ENCODE results near the gene SLFN11. TPM values are rescaled to one million over a fixed set of nuclear protein-coding genes. Genes with fewer than 3 reads are reported as not detected.

Gene SLFN11
- total RNA-seq, 1 donor from 2014 or later: 0.25 TPM

DNA sequence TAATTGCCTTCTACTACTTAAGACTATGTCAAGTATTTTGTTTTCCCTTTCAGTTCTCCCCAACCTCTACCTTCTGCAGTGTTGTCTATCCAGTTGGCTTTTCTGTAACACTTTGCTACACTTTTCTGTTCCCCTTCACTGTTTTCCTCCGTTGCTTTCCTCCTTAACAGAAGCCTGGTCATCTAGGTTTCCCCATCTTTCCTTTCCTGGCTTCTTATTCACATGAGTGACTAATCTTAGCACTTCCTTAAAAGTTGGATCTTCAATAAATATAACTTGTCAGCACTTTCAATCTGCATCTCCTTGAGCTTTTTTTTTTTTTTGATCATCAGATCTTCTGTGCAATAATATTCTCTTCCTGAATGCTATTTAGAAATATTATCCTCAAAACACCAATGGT lies 2.8 kb upstream of the SLFN11 start:
- Histone ChIP-seq H3K27ac (ENCODE audit: low read depth, low read length) (no peak overlapping the region), H4K20me1 (ENCODE audit: insufficient read depth, low read length) (no peaks in the 10 kb centered on the region), H3K4me2 (ENCODE audit: low read length) (no peak overlapping the region), H3K79me2 (ENCODE audit: insufficient read depth, low read length) (no peaks in the 10 kb centered on the region), H3K4me3 (ENCODE audit: insufficient read depth, low read depth, low read length) (no peak overlapping the region), H2AFZ (ENCODE audit: low read depth, low read length) (no peak overlapping the region), H3K27me3 (ENCODE audit: insufficient read depth, low read length) (peaks cover 24% of the 10 kb centered on the region), H3K4me1 (ENCODE audit: insufficient read depth, low read length) (peaks cover 3% of the 10 kb centered on the region), H3K9me3 (ENCODE audit: insufficient read depth, low read depth, low read length) (no peaks in the 10 kb centered on the region), H3K36me3 (ENCODE audit: insufficient read depth, low read length) (no peaks in the 10 kb centered on the region), H3K9ac (ENCODE audit: low read length) (no peak overlapping the region)
- TF ChIP-seq, protein P1, sequence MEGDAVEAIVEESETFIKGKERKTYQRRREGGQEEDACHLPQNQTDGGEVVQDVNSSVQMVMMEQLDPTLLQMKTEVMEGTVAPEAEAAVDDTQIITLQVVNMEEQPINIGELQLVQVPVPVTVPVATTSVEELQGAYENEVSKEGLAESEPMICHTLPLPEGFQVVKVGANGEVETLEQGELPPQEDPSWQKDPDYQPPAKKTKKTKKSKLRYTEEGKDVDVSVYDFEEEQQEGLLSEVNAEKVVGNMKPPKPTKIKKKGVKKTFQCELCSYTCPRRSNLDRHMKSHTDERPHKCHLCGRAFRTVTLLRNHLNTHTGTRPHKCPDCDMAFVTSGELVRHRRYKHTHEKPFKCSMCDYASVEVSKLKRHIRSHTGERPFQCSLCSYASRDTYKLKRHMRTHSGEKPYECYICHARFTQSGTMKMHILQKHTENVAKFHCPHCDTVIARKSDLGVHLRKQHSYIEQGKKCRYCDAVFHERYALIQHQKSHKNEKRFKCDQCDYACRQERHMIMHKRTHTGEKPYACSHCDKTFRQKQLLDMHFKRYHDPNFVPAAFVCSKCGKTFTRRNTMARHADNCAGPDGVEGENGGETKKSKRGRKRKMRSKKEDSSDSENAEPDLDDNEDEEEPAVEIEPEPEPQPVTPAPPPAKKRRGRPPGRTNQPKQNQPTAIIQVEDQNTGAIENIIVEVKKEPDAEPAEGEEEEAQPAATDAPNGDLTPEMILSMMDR (IDR thresholded peaks at IDR 0.05; ENCODE audit: insufficient read depth, low read depth, low read length): no peak
- no peak for TF ChIP-seq EZH2 (IDR thresholded peaks at IDR 0.05; ENCODE audit: insufficient read depth, low read length)
- Mint-ChIP-seq H3K36me3 (ENCODE audit: low read depth, unreplicated experiment) (no peaks in the 10 kb centered on the region), H3K27ac (ENCODE audit: unreplicated experiment) (no peak overlapping the region), H3K4me1 (ENCODE audit: low read depth, unreplicated experiment) (peaks cover 8% of the 10 kb centered on the region), H3K9me3 (ENCODE audit: unreplicated experiment) (peaks cover 2% of the 10 kb centered on the region), H3K4me3 (ENCODE audit: unreplicated experiment) (no peak overlapping the region), H3K27me3 (ENCODE audit: low read depth, unreplicated experiment) (peaks cover 38% of the 10 kb centered on the region)
- no peak for FAIRE-seq
- DNase-seq (ENCODE audit: low read depth): no peak

DNA sequence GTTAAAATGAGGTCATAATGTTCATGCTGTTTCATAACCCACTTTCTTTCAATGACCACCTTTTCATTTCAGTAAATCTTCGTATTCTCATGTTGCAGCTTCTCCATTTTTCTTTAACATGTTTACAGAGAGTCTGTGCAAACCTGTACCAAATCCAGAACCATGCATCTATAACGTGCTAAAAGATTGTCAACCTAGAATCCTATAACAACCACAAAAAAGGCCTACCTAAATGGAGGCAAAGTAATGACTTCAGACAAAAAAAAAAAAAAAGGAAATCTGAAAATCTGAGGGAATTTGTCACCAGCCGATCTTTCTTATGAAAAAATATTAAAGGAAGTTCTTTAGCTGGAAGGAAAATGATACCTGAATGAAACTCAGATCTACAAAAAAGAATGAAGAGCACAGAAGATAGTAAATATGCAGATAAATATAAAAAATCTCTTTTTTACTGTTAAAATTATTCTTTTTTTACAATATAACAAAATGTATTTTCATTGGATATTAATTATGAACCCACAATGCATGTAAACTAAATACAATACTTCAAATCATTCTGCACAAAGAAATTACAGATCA lies 1.4 kb upstream of the SLFN11 start:
- Histone ChIP-seq H3K9me3 (ENCODE audit: insufficient read depth, low read depth, low read length) (no peaks in the 10 kb centered on the region), H3K4me2 (ENCODE audit: low read length) (peak overlapping the region; percentile 97), H3K4me3 (ENCODE audit: insufficient read depth, low read depth, low read length) (peak overlapping the region; percentile 73), H3K79me2 (ENCODE audit: insufficient read depth, low read length) (no peaks in the 10 kb centered on the region), H3K36me3 (ENCODE audit: insufficient read depth, low read length) (no peaks in the 10 kb centered on the region), H3K4me1 (ENCODE audit: insufficient read depth, low read length) (peaks cover 3% of the 10 kb centered on the region), H3K27ac (ENCODE audit: low read depth, low read length) (no peak overlapping the region), H2AFZ (ENCODE audit: low read depth, low read length) (peak overlapping the region; percentile 94), H4K20me1 (ENCODE audit: insufficient read depth, low read length) (no peaks in the 10 kb centered on the region), H3K27me3 (ENCODE audit: insufficient read depth, low read length) (peaks cover 26% of the 10 kb centered on the region), H3K9ac (ENCODE audit: low read length) (peak overlapping the region; percentile 93)
- FAIRE-seq (no peak), DNase-seq (ENCODE audit: low read depth) (no peak)
- peaks cover 6% of the 10 kb centered on the region for H3K9me3 Mint-ChIP-seq (ENCODE audit: unreplicated experiment)
- H3K27me3 Mint-ChIP-seq (ENCODE audit: low read depth, unreplicated experiment): peaks cover 50% of the 10 kb centered on the region
- TF ChIP-seq, protein P1 (IDR thresholded peaks at IDR 0.05; ENCODE audit: insufficient read depth, low read depth, low read length): no peak
- no peak overlapping the region for H3K27ac Mint-ChIP-seq (ENCODE audit: unreplicated experiment)
- H3K36me3 Mint-ChIP-seq (ENCODE audit: low read depth, unreplicated experiment): no peaks in the 10 kb centered on the region
- H3K4me1 Mint-ChIP-seq (ENCODE audit: low read depth, unreplicated experiment): peaks cover 8% of the 10 kb centered on the region
- H3K4me3 Mint-ChIP-seq (ENCODE audit: unreplicated experiment): no peak overlapping the region

DNA sequence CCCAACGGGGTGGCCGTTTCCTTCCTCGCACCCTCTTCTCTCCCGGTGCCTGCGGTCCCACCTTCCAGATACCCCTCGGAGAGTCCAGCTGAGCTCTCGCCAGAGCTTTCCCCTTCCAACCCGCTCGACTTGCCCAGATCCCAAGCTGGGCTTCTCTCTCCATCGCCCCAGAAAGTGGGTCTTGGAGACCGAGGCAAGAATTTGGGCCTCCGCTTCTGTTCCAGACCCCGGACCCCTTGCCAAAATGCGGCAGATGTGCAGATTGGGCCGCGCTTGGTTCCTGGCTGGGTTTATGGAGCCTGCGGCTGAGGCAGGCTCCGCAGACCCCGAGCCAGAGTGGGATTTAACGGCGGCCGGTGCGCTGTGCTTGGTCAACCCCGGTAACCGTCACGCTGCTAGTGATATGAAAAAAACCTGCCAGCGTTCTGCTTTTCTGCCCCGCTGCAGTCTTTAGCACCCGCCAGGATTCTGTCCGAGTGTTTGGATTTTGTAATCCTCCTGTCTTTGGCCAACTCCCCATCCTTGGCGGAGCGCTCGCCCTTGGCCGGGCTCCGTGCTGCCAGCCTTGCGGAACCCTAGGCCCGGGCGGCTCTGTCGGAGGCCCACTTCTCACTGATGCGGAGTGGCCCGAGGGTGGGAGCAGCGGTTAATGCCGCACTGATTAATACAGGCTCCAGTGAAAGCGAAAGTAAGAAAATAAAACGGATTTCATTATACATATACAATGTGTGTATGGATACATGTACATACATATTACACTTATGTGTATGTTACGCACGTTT lies 754 bp upstream of the SLFN11 start:
- H3K4me1 Mint-ChIP-seq (ENCODE audit: low read depth, unreplicated experiment): peaks cover 8% of the 10 kb centered on the region
- H3K27me3 Mint-ChIP-seq (ENCODE audit: low read depth, unreplicated experiment): peaks cover 57% of the 10 kb centered on the region
- H3K4me1 ChIP-seq (ENCODE audit: insufficient read depth, low read length): peaks cover 3% of the 10 kb centered on the region
- no peaks in the 10 kb centered on the region for H4K20me1 ChIP-seq (ENCODE audit: insufficient read depth, low read length)
- H3K4me2 ChIP-seq (ENCODE audit: low read length): peak overlapping the region; percentile 97
- TF ChIP-seq, protein P1 (IDR thresholded peaks at IDR 0.05; ENCODE audit: insufficient read depth, low read depth, low read length): no peak
- TF ChIP-seq EZH2 (IDR thresholded peaks at IDR 0.05; ENCODE audit: insufficient read depth, low read length): no peak
- no peaks in the 10 kb centered on the region for H3K79me2 ChIP-seq (ENCODE audit: insufficient read depth, low read length)
- H3K27ac Mint-ChIP-seq (ENCODE audit: unreplicated experiment): peak overlapping the region; percentile 30
- peak overlapping the region; percentile 68 for H3K27ac ChIP-seq (ENCODE audit: low read depth, low read length)
- peaks cover 8% of the 10 kb centered on the region for H3K9me3 Mint-ChIP-seq (ENCODE audit: unreplicated experiment)
- no peaks in the 10 kb centered on the region for H3K9me3 ChIP-seq (ENCODE audit: insufficient read depth, low read depth, low read length)
- peak; percentile 16 for DNase-seq (ENCODE audit: low read depth)
- H3K36me3 Mint-ChIP-seq (ENCODE audit: low read depth, unreplicated experiment): no peaks in the 10 kb centered on the region
- no peak for FAIRE-seq
- H3K9ac ChIP-seq (ENCODE audit: low read length): peak overlapping the region; percentile 93
- peak overlapping the region; percentile 73 for H3K4me3 ChIP-seq (ENCODE audit: insufficient read depth, low read depth, low read length)
- peak overlapping the region; percentile 94 for H2AFZ ChIP-seq (ENCODE audit: low read depth, low read length)
- no peaks in the 10 kb centered on the region for H3K36me3 ChIP-seq (ENCODE audit: insufficient read depth, low read length)
- H3K4me3 Mint-ChIP-seq (ENCODE audit: unreplicated experiment): peak overlapping the region; percentile 84
- H3K27me3 ChIP-seq (ENCODE audit: insufficient read depth, low read length): peaks cover 26% of the 10 kb centered on the region

All from astrocyte (in vitro differentiated cells and primary cell).